ENCODE data around the gene FKBP7. TPM values are rescaled to one million over a fixed set of nuclear protein-coding genes. Genes with fewer than 3 reads are reported as not detected.

Gene FKBP7
- total and polyA plus RNA-seq, 2 of the 13 experiments (the other 11 are each of a cell fraction or from before 2014, with no cell fraction given) = 12.4 to 14.8 TPM

DNA sequence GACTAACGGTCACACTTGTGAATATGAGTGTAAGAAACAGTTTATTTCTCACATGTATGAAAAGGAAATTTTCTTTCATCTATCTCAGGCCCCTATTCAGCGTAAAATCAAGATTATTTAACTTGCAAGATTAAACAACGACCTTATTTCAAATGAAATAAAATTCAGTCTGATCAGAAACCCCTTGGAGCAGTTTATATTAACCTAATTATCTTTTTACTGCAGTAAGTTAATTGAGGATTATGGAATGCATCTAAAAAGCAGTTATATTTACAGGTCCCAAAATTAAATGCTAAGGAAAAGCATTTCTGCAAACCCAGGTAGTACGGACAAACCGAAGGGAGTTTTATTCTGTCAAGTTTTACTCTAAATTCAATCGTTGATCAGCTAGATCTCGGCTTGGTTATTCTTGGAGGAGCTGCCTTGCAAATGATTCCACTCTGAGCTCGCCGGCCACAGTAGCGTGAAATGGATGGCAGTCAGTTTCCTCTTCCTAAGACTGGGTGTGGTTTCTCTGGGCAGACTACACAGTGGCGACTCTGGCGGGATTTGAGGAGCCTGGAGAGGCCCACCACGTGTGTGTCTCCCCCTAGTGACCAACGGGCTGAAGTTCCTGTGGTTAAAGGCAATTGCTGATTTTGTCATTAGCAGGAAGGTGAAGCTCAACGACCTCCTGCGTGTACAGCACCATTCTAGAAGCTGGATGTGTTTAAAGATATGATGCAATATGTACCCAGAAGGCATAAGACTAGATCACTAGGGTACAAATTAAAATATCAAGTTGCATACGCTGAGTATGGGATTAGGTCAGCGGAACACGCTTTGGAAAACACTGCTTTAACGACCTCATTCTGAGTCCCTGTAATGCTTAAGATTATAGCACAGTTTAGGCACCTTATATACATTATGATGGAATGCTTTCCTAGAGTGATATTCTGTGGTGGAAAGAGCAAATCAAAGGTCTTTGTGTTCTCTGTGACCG, 63.8 kb downstream of the FKBP7 start (continued):
- TF ChIP-seq, protein P1, sequence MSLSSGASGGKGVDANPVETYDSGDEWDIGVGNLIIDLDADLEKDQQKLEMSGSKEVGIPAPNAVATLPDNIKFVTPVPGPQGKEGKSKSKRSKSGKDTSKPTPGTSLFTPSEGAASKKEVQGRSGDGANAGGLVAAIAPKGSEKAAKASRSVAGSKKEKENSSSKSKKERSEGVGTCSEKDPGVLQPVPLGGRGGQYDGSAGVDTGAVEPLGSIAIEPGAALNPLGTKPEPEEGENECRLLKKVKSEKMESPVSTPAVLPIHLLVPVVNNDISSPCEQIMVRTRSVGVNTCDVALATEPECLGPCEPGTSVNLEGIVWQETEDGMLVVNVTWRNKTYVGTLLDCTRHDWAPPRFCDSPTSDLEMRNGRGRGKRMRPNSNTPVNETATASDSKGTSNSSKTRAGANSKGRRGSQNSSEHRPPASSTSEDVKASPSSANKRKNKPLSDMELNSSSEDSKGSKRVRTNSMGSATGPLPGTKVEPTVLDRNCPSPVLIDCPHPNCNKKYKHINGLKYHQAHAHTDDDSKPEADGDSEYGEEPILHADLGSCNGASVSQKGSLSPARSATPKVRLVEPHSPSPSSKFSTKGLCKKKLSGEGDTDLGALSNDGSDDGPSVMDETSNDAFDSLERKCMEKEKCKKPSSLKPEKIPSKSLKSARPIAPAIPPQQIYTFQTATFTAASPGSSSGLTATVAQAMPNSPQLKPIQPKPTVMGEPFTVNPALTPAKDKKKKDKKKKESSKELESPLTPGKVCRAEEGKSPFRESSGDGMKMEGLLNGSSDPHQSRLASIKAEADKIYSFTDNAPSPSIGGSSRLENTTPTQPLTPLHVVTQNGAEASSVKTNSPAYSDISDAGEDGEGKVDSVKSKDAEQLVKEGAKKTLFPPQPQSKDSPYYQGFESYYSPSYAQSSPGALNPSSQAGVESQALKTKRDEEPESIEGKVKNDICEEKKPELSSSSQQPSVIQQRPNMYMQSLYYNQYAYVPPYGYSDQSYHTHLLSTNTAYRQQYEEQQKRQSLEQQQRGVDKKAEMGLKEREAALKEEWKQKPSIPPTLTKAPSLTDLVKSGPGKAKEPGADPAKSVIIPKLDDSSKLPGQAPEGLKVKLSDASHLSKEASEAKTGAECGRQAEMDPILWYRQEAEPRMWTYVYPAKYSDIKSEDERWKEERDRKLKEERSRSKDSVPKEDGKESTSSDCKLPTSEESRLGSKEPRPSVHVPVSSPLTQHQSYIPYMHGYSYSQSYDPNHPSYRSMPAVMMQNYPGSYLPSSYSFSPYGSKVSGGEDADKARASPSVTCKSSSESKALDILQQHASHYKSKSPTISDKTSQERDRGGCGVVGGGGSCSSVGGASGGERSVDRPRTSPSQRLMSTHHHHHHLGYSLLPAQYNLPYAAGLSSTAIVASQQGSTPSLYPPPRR (CRISPR knock-in tag; IDR thresholded peaks at IDR 0.05; ENCODE audit: borderline replicate concordance) = no peak; the same call in 1 of the 2 replicates
- no peak for TF ChIP-seq CAMTA2 (CRISPR knock-in tag; IDR thresholded peaks at IDR 0.05; ENCODE audit: borderline replicate concordance)
- TF ChIP-seq REPIN1 (CRISPR knock-in tag; IDR thresholded peaks at IDR 0.05; ENCODE audit: borderline replicate concordance, low read depth) = no peak
- TF ChIP-seq POLR2G (IDR thresholded peaks at IDR 0.05; ENCODE audit: low read depth, low read length) = no peak
- peak; percentile 71 for TF ChIP-seq ZNF501 (CRISPR knock-in tag; IDR thresholded peaks at IDR 0.05)
- TF ChIP-seq, protein P2, sequence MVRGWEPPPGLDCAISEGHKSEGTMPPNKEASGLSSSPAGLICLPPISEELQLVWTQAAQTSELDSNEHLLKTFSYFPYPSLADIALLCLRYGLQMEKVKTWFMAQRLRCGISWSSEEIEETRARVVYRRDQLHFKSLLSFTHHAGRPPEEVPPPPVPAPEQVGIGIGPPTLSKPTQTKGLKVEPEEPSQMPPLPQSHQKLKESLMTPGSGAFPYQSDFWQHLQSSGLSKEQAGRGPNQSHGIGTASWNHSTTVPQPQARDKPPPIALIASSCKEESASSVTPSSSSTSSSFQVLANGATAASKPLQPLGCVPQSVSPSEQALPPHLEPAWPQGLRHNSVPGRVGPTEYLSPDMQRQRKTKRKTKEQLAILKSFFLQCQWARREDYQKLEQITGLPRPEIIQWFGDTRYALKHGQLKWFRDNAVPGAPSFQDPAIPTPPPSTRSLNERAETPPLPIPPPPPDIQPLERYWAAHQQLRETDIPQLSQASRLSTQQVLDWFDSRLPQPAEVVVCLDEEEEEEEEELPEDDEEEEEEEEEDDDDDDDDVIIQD (CRISPR knock-in tag; IDR thresholded peaks at IDR 0.05; ENCODE audit: low read depth) = peak; percentile 63
- no peak for TF ChIP-seq PCBP2 (optimal IDR thresholded peaks at IDR 0.05; ENCODE audit: low read depth, low read length, poor library complexity, severe bottlenecking)
- peak; percentile 77 for TF ChIP-seq IRF2 (CRISPR knock-in tag; IDR thresholded peaks at IDR 0.05)
- peak; percentile 67; the same call in 1 of the 2 replicates for TF ChIP-seq ZNF230 (CRISPR knock-in tag; IDR thresholded peaks at IDR 0.05)
- no peak for TF ChIP-seq SP1 (IDR thresholded peaks at IDR 0.05)
- peak; percentile 32; the same call in 1 of the 2 replicates for TF ChIP-seq SP1 (CRISPR knock-in tag; IDR thresholded peaks at IDR 0.05)
- peak; percentile 67; the same call in 1 of the 2 replicates for TF ChIP-seq ZNF547 (CRISPR knock-in tag; IDR thresholded peaks at IDR 0.05)
- TF ChIP-seq ISL2 (CRISPR knock-in tag; IDR thresholded peaks at IDR 0.05) = peak; percentile 54; the same call in 1 of the 2 replicates
- TF ChIP-seq, protein P3, sequence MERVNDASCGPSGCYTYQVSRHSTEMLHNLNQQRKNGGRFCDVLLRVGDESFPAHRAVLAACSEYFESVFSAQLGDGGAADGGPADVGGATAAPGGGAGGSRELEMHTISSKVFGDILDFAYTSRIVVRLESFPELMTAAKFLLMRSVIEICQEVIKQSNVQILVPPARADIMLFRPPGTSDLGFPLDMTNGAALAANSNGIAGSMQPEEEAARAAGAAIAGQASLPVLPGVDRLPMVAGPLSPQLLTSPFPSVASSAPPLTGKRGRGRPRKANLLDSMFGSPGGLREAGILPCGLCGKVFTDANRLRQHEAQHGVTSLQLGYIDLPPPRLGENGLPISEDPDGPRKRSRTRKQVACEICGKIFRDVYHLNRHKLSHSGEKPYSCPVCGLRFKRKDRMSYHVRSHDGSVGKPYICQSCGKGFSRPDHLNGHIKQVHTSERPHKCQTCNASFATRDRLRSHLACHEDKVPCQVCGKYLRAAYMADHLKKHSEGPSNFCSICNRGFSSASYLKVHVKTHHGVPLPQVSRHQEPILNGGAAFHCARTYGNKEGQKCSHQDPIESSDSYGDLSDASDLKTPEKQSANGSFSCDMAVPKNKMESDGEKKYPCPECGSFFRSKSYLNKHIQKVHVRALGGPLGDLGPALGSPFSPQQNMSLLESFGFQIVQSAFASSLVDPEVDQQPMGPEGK (CRISPR knock-in tag; IDR thresholded peaks at IDR 0.05) = peak; percentile 48; the same call in 1 of the 2 replicates
- no peak for TF ChIP-seq NR2C2 (CRISPR knock-in tag; IDR thresholded peaks at IDR 0.05; ENCODE audit: borderline replicate concordance)
- TF ChIP-seq ELF1 (CRISPR knock-in tag; IDR thresholded peaks at IDR 0.05) = peak; percentile 54; the same call in 1 of the 2 replicates
- TF ChIP-seq ZNF614 (CRISPR knock-in tag; IDR thresholded peaks at IDR 0.05; ENCODE audit: borderline replicate concordance) = peak; percentile 86
- no peak for TF ChIP-seq SOX13 (IDR thresholded peaks at IDR 0.05)
- peak in 1 of 2 experiments; percentile 52; a peak in 1 of 4 replicates for TF ChIP-seq SOX13 (CRISPR knock-in tag; conservative IDR thresholded peaks at IDR 0.05 in 1 of 2, IDR thresholded peaks at IDR 0.05 in 1 of 2)
- TF ChIP-seq STAG1 (CRISPR knock-in tag; IDR thresholded peaks at IDR 0.05) = peak; percentile 88
- peak; percentile 60; the same call in 1 of the 2 replicates for TF ChIP-seq ZFX (CRISPR knock-in tag; IDR thresholded peaks at IDR 0.05; ENCODE audit: low read depth)
